OCI-LY1 (cell line): ENCODE results near the gene CPNE5.

Experiments
- H2AFZ ChIP-seq: fragments of 200-600 bp; sonication (generic), shearing (Covaris generic); 2 replicates; pipeline ENCODE4 v1.6.0; 2014; ENCODE audit warnings: antibody characterized with exemption, mild to moderate bottlenecking, low read length
- H3F3A ChIP-seq: fragments of 200-600 bp; sonication (generic), shearing (Covaris generic); 2 replicates; pipeline ENCODE4 v1.6.0; 2014; ENCODE audit warnings: mild to moderate bottlenecking, antibody characterized with exemption, low read length, moderate library complexity; ENCODE audit not compliant: insufficient read depth
- H3K27ac ChIP-seq: fragments of 200-600 bp; sonication (generic); 2 replicates; pipeline ENCODE4 v1.5.1; 2014; ENCODE audit warnings: low read length, mixed run types, mild to moderate bottlenecking, low read depth; ENCODE audit not compliant: poor library complexity, severe bottlenecking
- H3K27me3 ChIP-seq: fragments of 200-600 bp; sonication (generic); 2 replicates; pipeline ENCODE4 v1.6.0; 2014; ENCODE audit warnings: antibody characterized with exemption, mild to moderate bottlenecking, low read length, moderate library complexity; ENCODE audit not compliant: insufficient read depth
- H3K36me3 ChIP-seq: fragments of 200-600 bp; sonication (generic); 2 replicates; pipeline ENCODE4 v1.6.1; 2014; ENCODE audit warnings: mild to moderate bottlenecking, antibody characterized with exemption, low read length, moderate library complexity, mixed read lengths; ENCODE audit not compliant: insufficient read depth
- H3K4me1 ChIP-seq: fragments of 200-600 bp; sonication (generic); 2 replicates; pipeline ENCODE4 v1.5.1; 2014; ENCODE audit warnings: mild to moderate bottlenecking, low read length, moderate library complexity; ENCODE audit not compliant: insufficient read depth, severe bottlenecking
- H3K4me2 ChIP-seq: fragments of 200-600 bp; sonication (generic), shearing (Covaris generic); 2 replicates; pipeline ENCODE4 v1.6.1; 2014; ENCODE audit warnings: low read length
- H3K4me3 ChIP-seq: fragments of 200-600 bp; sonication (generic); 2 replicates; pipeline ENCODE4 v1.5.1; 2014; ENCODE audit warnings: low read length, low read depth, mild to moderate bottlenecking, mixed read lengths; ENCODE audit not compliant: poor library complexity, severe bottlenecking
- H3K79me2 ChIP-seq: fragments of 200-600 bp; shearing (Covaris generic); 2 replicates; pipeline ENCODE4 v1.6.1; 2016; ENCODE audit warnings: mixed run types, low read length, mixed read lengths; ENCODE audit not compliant: insufficient read depth
- H3K9ac ChIP-seq: fragments of 200-600 bp; sonication (generic), shearing (Covaris generic); 2 replicates; pipeline ENCODE4 v1.6.1; 2014; ENCODE audit warnings: mild to moderate bottlenecking, low read length, mixed read lengths
- H3K9me2 ChIP-seq: fragments of 200-600 bp; sonication (generic), shearing (Covaris generic); 2 replicates; pipeline ENCODE4 v1.6.1; 2014; ENCODE audit warnings: low read depth, mild to moderate bottlenecking, low read length, mixed read lengths
- H3K9me3 ChIP-seq: fragments of 200-600 bp; shearing (Covaris generic); 2 replicates; pipeline ENCODE4 v1.6.1; 2014; ENCODE audit warnings: low read length, mixed read lengths
- H4K20me1 ChIP-seq: fragments of 200-600 bp; sonication (generic), shearing (Covaris generic); 2 replicates; pipeline ENCODE4 v1.6.0; 2016; ENCODE audit warnings: mild to moderate bottlenecking, low read length; ENCODE audit not compliant: insufficient read depth
- CTCF ChIP-seq: fragments of 200-600 bp; sonication (generic), shearing (Covaris generic); IDR thresholded peaks from 2 replicates; pipeline ENCODE4 v1.5.1; 2017; ENCODE audit warnings: mild to moderate bottlenecking, antibody characterized with exemption, low read length, moderate library complexity, mixed read lengths
- EZH2 ChIP-seq: fragments of 200-600 bp; sonication (generic), shearing (Covaris generic); IDR thresholded peaks from 2 replicates; pipeline ENCODE4 v1.8.0; 2017; ENCODE audit warnings: borderline replicate concordance, mixed run types, mild to moderate bottlenecking, antibody characterized with exemption, low read length, moderate library complexity, mixed read lengths

CPNE5 gene

GRCh38 chr6:36691612-36692011 is 147.6 kb downstream of the CPNE5 start:
- no peak overlapping the region for H3K9ac ChIP-seq
- no peaks in the 10 kb centered on the region for H3K9me2 ChIP-seq
- H3K4me3 ChIP-seq = no peak overlapping the region
- H3K79me2 ChIP-seq = no peaks in the 10 kb centered on the region
- no peaks in the 10 kb centered on the region for H3K36me3 ChIP-seq
- TF ChIP-seq CTCF (no peak), EZH2 (no peak)
- no peak overlapping the region for H3K4me2 ChIP-seq
- peaks cover 16% of the 10 kb centered on the region for H3K4me1 ChIP-seq
- H3F3A ChIP-seq = no peaks in the 10 kb centered on the region
- H3K9me3 ChIP-seq = no peaks in the 10 kb centered on the region
- no peak overlapping the region for H2AFZ ChIP-seq
- H3K27me3 ChIP-seq = no peaks in the 10 kb centered on the region
- no peaks in the 10 kb centered on the region for H4K20me1 ChIP-seq
- no peak overlapping the region for H3K27ac ChIP-seq

GRCh38 chr6:36691011-36691410 is 148.2 kb downstream of the CPNE5 start:
- TF ChIP-seq EZH2 (no peak), CTCF (no peak)
- Histone ChIP-seq H3K27ac (no peak overlapping the region), H3F3A (no peaks in the 10 kb centered on the region), H3K27me3 (no peaks in the 10 kb centered on the region), H3K4me1 (peaks cover 16% of the 10 kb centered on the region), H3K4me2 (no peak overlapping the region), H4K20me1 (no peaks in the 10 kb centered on the region), H3K9me2 (no peaks in the 10 kb centered on the region), H3K9ac (no peak overlapping the region), H3K4me3 (no peak overlapping the region), H3K36me3 (no peaks in the 10 kb centered on the region), H2AFZ (no peak overlapping the region), H3K9me3 (no peaks in the 10 kb centered on the region), H3K79me2 (no peaks in the 10 kb centered on the region)
